ENCODE results near the gene SASS6.

- TF ChIP-seq, protein P1, sequence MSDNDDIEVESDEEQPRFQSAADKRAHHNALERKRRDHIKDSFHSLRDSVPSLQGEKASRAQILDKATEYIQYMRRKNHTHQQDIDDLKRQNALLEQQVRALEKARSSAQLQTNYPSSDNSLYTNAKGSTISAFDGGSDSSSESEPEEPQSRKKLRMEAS (IDR thresholded peaks at IDR 0.05; ENCODE audit: low read depth, low read length): no peak
- TF ChIP-seq, protein P2, sequence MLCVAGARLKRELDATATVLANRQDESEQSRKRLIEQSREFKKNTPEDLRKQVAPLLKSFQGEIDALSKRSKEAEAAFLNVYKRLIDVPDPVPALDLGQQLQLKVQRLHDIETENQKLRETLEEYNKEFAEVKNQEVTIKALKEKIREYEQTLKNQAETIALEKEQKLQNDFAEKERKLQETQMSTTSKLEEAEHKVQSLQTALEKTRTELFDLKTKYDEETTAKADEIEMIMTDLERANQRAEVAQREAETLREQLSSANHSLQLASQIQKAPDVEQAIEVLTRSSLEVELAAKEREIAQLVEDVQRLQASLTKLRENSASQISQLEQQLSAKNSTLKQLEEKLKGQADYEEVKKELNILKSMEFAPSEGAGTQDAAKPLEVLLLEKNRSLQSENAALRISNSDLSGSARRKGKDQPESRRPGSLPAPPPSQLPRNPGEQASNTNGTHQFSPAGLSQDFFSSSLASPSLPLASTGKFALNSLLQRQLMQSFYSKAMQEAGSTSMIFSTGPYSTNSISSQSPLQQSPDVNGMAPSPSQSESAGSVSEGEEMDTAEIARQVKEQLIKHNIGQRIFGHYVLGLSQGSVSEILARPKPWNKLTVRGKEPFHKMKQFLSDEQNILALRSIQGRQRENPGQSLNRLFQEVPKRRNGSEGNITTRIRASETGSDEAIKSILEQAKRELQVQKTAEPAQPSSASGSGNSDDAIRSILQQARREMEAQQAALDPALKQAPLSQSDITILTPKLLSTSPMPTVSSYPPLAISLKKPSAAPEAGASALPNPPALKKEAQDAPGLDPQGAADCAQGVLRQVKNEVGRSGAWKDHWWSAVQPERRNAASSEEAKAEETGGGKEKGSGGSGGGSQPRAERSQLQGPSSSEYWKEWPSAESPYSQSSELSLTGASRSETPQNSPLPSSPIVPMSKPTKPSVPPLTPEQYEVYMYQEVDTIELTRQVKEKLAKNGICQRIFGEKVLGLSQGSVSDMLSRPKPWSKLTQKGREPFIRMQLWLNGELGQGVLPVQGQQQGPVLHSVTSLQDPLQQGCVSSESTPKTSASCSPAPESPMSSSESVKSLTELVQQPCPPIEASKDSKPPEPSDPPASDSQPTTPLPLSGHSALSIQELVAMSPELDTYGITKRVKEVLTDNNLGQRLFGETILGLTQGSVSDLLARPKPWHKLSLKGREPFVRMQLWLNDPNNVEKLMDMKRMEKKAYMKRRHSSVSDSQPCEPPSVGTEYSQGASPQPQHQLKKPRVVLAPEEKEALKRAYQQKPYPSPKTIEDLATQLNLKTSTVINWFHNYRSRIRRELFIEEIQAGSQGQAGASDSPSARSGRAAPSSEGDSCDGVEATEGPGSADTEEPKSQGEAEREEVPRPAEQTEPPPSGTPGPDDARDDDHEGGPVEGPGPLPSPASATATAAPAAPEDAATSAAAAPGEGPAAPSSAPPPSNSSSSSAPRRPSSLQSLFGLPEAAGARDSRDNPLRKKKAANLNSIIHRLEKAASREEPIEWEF (IDR thresholded peaks at IDR 0.05; ENCODE audit: insufficient replicate concordance, low read depth, low read length): no peak
- TF ChIP-seq, protein P3, sequence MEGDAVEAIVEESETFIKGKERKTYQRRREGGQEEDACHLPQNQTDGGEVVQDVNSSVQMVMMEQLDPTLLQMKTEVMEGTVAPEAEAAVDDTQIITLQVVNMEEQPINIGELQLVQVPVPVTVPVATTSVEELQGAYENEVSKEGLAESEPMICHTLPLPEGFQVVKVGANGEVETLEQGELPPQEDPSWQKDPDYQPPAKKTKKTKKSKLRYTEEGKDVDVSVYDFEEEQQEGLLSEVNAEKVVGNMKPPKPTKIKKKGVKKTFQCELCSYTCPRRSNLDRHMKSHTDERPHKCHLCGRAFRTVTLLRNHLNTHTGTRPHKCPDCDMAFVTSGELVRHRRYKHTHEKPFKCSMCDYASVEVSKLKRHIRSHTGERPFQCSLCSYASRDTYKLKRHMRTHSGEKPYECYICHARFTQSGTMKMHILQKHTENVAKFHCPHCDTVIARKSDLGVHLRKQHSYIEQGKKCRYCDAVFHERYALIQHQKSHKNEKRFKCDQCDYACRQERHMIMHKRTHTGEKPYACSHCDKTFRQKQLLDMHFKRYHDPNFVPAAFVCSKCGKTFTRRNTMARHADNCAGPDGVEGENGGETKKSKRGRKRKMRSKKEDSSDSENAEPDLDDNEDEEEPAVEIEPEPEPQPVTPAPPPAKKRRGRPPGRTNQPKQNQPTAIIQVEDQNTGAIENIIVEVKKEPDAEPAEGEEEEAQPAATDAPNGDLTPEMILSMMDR (IDR thresholded peaks at IDR 0.05 in 2 of 3, conservative IDR thresholded peaks at IDR 0.05 in 1 of 3; ENCODE audit: control insufficient read depth in 2 of 3, extremely low read depth in 1 of 3, insufficient read depth in 1 of 3, low read depth in 3 of 3, low read length in 3 of 3): no peak
- TF ChIP-seq SIX5 (IDR thresholded peaks at IDR 0.05; ENCODE audit: low read depth, low read length, severe bottlenecking) (no peak), IKZF1 (conservative IDR thresholded peaks at IDR 0.05) (no peak), EZH2 (IDR thresholded peaks at IDR 0.05; ENCODE audit: borderline replicate concordance, control insufficient read depth, low read depth, low read length) (no peak)
These were observed 82.6 kb downstream of the SASS6 start for GRCh38 chr1:100050139-100050538.

Measured in GM12878 (cell line).